OCI-M2 (cell line): ENCODE data around the gene PLCB1.

Experiments
- DNase-seq: peaks from one replicate; lab custom pipeline; 2025; ENCODE audit not compliant: unreplicated experiment; lab: John Stamatoyannopoulos, UW

PLCB1 gene

DNA sequence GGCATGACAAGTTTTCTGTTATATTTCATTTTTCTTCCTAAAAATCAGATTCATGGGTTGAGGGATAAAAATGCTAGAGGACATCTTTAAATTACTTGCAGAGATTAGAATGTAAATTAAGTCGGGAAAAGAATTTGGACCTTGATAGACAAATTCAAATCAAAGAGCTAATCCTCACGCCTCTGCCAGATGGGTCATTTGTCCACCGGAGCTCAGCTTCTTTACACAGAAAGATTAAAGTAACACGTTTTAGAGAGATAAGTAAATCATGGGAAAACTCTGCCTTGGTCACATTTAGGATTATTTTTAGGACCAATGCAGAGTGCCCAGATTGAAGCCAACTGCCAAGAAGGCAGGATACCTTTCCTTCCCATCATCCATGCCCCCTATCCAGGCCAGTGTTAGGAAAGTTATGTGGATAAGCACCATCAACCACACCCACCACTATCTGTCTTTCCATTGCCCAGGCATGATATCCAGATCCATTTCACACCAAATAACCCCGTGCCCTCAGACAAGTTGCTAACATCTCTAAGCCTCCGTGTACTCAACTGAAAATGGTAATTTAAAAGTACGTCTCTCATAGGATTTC lies 539.4 kb downstream of the PLCB1 start:
- no peak for DNase-seq

GRCh38 chr20:8673116-8673515 lies 541.0 kb downstream of the PLCB1 start:
- no peak for DNase-seq

DNA sequence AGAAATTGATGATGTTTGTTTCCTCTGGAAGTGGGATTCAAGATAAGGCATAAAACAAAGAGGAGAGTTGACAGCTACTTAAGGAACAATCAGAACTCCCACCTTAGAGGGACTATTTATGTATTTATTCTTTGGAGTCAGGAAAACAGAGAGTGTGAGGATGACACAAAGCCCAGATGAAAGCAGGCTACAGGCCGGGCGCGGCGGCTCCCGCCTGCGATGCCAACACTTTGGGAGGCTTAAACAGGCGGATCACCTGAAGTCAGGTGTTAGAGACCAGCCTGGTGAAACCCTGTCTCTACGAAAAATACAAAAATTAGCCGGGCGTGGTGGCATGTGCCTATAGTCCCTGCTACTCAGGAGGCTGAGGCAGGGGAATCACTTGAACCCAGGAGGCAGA lies 543.8 kb downstream of the PLCB1 start:
- no peak for DNase-seq

DNA sequence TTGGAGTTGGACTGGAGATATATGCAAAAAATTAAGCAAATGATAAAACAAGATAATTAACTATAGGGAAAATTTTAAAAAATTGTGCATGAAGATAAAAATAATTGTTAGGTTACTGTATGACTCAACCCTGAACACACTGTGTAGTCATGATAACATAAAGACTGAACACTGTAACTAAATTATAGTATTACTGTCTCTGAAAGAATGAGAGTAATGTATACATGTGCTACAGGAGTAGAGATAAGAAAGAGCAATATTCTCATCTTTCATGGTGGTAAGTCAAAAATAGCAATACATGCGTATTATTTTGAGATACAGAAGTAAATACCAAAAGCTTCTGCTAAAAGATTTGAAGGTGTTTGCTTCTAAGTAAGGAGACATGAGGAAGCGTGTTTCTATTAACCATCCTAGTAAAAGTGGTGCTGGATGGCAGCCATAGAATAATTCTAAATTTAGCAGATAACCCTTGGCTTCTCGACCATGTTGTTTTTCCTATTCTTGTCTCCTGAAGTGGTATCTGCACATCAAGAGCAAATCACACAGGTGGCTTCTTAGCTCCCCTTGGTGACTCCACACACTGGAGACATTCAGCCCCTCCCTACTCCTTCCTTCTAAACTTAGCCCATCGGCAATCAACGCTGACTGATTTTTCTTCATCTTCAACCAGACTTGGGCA lies 546.2 kb downstream of the PLCB1 start:
- no peak for DNase-seq

DNA sequence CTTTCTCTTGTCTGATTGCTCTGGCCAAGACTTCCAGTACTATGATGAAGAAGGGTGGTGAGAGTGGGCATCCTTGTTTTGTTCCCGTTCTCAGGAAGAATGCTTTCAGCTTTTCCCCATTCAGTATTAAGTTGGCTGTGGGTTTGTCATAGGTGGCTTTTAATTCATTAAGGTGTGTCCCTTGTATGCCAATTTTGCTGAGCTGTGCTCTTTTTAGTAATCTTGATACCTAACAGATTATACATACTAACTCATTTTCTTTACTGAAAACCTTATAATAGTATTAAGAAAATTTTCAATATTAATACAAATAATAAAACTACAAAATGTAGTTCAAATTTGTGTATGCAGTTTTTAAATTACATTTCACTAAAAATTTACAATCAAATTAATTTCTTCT lies 557.3 kb downstream of the PLCB1 start:
- no peak for DNase-seq

GRCh38 chr20:8690074-8690473 lies 558.0 kb downstream of the PLCB1 start:
- DNase-seq = no peak

- DNase-seq = no peak
These were observed 561.6 kb downstream of the PLCB1 start for GRCh38 chr20:8693709-8694108.

GRCh38 chr20:8700756-8701155 lies 568.7 kb downstream of the PLCB1 start:
- DNase-seq = no peak

- DNase-seq = no peak
These were observed 575.1 kb downstream of the PLCB1 start for GRCh38 chr20:8706961-8707700.

GRCh38 chr20:8709627-8710026 lies 577.6 kb downstream of the PLCB1 start:
- no peak for DNase-seq

- DNase-seq = no peak
These were observed 579.4 kb downstream of the PLCB1 start for GRCh38 chr20:8711501-8711900.

DNA sequence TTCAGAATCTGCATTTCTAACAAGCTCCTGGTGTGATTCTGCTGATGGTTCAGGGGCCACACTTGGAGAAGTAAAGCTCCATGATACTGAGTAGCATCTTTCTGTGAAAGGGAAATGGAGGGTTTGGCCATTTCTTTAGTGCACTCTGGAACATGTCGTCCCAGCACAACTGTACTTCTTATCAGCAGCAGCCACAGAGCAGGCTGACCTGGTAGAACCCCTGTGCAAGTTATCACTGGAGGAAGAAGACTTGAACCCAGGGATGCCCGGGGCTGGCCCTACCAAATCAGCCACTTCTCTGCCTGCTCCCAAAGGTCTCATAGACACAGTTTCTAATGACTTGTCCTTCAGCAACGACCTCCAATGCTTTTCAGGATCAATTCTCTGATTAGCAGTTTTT lies 582.1 kb downstream of the PLCB1 start:
- no peak for DNase-seq

DNA sequence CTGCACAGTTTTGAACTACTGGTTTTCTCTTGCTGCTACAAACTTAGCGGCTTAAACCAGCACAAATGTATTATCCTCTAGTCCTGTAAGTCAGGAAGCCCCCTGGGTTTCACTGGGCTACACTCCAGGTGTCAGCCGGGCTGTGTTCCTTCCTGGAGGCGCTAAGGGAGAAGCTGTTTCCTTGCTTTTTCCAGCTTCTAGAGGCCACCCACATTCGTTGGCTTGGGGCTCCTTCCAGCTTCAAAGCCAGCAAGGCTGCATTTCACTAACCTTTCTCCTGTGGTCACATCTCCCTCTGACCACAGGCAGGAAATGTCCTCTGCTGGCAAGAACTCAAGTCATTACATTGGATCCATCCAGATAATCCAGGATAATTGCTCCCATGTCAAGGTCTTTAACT lies 586.2 kb downstream of the PLCB1 start:
- DNase-seq = no peak

DNA sequence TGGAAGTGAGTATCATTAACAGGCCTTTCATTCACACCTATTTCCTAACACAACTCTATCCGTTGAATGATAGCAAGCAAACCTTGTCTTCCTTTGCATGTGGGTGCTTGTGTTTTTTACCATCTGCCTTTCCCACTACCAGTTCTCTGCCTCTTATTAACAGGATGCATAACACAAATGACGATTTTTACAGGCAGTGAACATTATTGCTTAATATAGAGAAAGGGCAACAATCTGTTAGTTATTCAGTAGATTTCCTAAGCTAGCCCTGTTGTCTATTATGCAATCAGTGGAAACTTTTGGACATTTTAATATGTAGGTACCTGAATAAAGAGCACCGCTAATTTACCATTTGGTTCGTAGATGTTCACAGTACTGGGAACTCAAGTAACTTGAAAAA lies 588.0 kb downstream of the PLCB1 start:
- DNase-seq = no peak

GRCh38 chr20:8721098-8721497 lies 589.0 kb downstream of the PLCB1 start:
- DNase-seq = no peak

DNA sequence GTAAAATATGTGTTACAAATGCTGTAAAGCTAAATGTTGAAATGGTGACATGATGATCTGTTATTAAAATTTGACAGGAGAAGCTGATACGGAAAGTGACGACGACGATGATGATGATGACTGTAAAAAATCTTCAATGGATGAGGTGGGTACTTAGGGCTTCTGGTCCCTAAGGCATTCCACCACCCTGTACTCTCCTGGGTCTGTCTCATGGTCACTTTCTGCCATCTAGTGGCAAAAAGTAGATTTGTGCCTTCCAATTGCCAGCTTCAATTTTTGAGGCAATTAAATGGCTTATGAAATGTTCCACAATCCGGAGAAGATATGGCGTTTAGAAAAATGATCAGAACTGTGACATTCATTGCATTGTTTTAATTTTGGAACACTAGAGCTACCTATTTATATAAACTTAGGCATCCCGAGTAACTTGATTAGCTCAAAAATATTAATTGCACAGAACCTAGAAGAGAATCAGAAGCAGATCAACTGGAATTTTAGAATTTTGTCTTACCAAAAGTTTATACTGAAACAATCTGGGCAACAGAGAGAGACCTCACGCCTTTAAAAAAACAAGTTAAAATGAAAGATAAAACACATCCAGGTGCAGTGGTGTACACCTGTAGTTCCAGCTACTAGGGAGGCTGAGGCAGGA lies 590.3 kb downstream of the PLCB1 start:
- no peak for DNase-seq

DNA sequence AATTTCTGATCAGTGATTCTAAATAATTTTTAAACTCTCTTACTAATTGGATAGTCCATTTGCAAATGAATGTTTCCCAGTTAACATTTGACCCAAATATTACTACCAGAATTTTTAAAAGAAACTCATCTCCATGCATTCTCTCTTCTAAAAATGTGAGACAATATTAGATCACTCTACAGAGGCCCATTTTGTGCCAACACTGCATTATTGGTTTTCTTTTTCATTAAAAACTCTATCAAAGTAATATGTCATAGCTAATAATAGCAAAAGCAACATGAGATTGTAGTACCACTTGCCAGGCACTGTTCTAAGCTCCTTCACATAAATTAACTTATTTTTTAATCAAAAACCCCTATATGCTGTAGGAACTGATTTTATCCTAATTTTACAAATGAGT lies 591.2 kb downstream of the PLCB1 start:
- no peak for DNase-seq

- no peak for DNase-seq
These were observed 592.8 kb downstream of the PLCB1 start for GRCh38 chr20:8724884-8725283.

DNA sequence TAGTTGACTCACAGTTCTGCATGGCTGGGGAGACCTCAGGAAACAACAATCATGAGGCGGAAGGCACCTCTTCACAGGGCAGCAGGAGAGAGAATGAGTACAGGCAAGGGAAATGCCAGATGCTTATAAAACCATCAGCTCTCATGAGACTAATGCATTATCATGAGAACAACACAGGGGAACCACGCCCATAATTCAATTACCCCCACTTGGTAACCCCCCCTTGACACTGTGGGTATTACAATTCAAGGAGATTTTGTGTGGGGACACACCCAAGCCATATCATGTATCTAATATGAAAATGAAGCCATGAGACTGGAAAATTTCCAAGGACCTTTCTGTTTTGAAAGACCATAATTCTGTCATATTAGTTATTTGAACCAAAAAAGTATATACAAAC lies 594.4 kb downstream of the PLCB1 start:
- no peak for DNase-seq

DNA sequence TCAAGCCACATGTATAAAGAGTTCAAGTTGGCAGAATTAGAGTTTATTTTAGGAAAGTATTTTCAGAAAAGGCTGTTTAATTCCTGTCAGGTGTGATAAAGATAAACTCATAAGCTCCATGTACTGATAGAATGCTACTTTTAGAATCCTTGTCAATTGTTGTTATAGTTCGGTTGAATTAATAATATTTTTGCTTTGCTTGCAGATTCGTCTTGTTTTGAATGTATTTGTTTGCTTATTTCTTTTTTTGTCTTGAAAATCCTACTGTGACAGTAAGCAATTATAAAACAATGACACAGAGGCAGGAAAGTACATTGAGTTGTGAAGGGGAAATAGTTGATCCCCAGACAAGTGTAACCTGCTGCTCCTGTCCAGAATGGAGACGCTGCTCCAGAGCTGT lies 602.9 kb downstream of the PLCB1 start:
- DNase-seq = no peak

- DNase-seq = no peak
These were observed 603.6 kb downstream of the PLCB1 start for GRCh38 chr20:8735674-8736073.

- DNase-seq = no peak
These were observed 608.2 kb downstream of the PLCB1 start for GRCh38 chr20:8740265-8740664.
